Cardiac muscle cell (in vitro differentiated cells and primary cell): ENCODE data around the gene TBX5. TPM values are rescaled to one million over a fixed set of nuclear protein-coding genes. Genes with fewer than 3 reads are reported as not detected.

Experiments used
- DNase-seq, 2 donors: peaks; one replicate each; pipeline versions ENCODE4 v3.0.0 to v3.0.0-alpha.2; 2010 to 2017; ENCODE audit warnings: low read depth in 1 of 2, low spot score in 1 of 2
- H3K27ac ChIP-seq: fragments of 200-600 bp; sonication (generic); 2 replicates; pipeline ENCODE4 v1.5.1; 2016
- H3K27me3 ChIP-seq: fragments of 200-600 bp; sonication (generic); 2 replicates; pipeline ENCODE4 v1.6.0; 2016; ENCODE audit warnings: control low read depth
- H3K36me3 ChIP-seq: fragments of 200-600 bp; sonication (generic); 2 replicates; pipeline ENCODE4 v1.5.1; 2016; ENCODE audit warnings: control low read depth
- H3K4me1 ChIP-seq: fragments of 200-600 bp; sonication (generic); 2 replicates; pipeline ENCODE4 v1.8.1; 2017; ENCODE audit warnings: low read depth, mild to moderate bottlenecking, mixed run types
- H3K4me3 ChIP-seq: fragments of 200-600 bp; sonication (generic); 2 replicates; pipeline ENCODE4 v1.5.1; 2016; ENCODE audit warnings: mild to moderate bottlenecking
- H3K9me3 ChIP-seq: fragments of 200-600 bp; sonication (generic); 2 replicates; pipeline ENCODE4 v1.5.1; 2017; ENCODE audit warnings: low read depth, mild to moderate bottlenecking, control low read depth
- polyA plus RNA-seq: library from polyadenylated mRNA; unstranded; fragments of >200 nt; fragmentation: Nextera tagmentation; extraction: Ambion mirVana; gene quantifications from 2 replicates; pipeline ENCODE4 v1.2.1, GENCODE V29; 2016
- total RNA-seq: library from RNA; depleted of rRNA; stranded (reverse); fragments of >200 nt; gene quantifications from 2 replicates; pipeline ENCODE4 v1.2.3, GENCODE V29; 2016
- TF ChIP-seq, protein P1 (sequence below): IDR thresholded peaks from 2 replicates; pipeline ENCODE4 v1.5.1; 2012; ENCODE audit warnings: low read depth, mild to moderate bottlenecking, low read length

Gene TBX5
- total RNA-seq (108 and 109 TPM in 2 replicates), polyA plus RNA-seq (83.3 and 110 TPM in 2 replicates)

DNA sequence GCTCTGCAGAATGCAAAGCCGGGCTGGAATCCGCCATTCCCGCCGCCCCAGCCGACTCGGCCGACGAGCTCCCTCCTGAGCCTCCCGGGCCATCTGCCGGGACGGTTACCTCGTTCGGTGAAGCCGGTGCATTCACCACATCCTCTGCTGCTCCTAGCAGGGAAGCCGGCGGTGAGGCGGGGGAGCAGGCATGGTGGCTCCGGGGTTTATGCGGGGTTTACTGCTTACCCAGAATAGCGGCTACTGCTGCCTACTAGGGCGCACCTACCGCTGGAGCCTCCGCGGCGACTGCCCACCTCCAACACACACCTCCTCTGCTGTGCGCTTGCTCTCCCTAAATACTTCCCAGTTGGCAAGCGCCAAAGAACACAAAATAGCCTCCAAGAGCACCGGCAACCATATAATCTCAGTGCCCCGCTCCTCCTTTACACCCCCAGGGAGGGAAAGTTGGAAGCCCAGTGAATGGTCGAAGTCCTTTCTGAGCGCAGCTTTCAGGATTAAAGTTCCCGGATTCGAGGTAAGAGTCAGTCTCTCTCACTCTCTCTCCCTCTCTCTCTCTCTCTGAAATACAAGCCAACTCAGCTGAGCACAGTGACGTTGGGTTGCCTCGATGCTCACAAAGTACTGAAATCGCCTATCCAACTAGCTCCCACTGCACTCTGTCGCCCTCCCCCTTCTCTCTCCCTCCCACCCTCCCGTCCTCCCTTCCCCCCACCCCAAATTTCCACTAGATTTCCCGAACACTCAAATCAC is at the start of gene TBX5:
Gene TBX5, minus strand, starts transcription at position 626 of the 753 bp plus-strand sequence. CDS start 2,246 bp downstream, outside the sequence.
- peaks cover 74% of the 10 kb centered on the region for H3K27me3 ChIP-seq
- TF ChIP-seq, protein P1, sequence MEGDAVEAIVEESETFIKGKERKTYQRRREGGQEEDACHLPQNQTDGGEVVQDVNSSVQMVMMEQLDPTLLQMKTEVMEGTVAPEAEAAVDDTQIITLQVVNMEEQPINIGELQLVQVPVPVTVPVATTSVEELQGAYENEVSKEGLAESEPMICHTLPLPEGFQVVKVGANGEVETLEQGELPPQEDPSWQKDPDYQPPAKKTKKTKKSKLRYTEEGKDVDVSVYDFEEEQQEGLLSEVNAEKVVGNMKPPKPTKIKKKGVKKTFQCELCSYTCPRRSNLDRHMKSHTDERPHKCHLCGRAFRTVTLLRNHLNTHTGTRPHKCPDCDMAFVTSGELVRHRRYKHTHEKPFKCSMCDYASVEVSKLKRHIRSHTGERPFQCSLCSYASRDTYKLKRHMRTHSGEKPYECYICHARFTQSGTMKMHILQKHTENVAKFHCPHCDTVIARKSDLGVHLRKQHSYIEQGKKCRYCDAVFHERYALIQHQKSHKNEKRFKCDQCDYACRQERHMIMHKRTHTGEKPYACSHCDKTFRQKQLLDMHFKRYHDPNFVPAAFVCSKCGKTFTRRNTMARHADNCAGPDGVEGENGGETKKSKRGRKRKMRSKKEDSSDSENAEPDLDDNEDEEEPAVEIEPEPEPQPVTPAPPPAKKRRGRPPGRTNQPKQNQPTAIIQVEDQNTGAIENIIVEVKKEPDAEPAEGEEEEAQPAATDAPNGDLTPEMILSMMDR: no peak
- peak within 1 kb of the TSS; percentile 93 for H3K27ac ChIP-seq
- H3K4me3 ChIP-seq: peak within 1 kb of the TSS; percentile 97
- DNase-seq: peak; percentile 75 to 77
- H3K9me3 ChIP-seq: no peaks in the 10 kb centered on the region
- no peaks in the 10 kb centered on the region for H3K36me3 ChIP-seq
- peaks cover 39% of the 10 kb centered on the region for H3K4me1 ChIP-seq

DNA sequence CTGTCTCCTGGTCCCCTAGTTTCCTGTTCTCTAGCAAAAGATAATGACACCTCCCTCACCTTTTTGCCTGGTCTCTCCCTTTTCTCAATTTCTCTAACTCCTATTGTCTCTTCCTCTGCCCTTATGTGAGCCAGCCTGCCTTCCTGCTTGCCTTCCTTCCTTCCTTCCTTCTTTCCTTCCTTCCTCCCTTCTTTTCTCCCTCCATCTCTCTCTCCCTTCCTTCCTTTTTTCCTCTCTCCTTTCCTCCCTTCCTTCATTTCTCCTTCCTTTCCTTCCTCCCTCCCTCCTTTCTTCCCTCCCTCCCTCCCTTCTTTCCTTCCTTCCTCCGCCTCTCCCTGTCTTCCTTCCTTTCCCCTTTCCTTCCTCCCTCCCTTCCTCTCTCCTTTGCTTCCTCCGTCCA is 45.7 kb upstream of the TBX5 start:
- Histone ChIP-seq H3K4me1 (peaks cover 28% of the 10 kb centered on the region), H3K27ac (no peak overlapping the region), H3K9me3 (no peaks in the 10 kb centered on the region), H3K36me3 (no peaks in the 10 kb centered on the region), H3K4me3 (no peak overlapping the region), H3K27me3 (peaks cover 89% of the 10 kb centered on the region)
- no peak for DNase-seq
- TF ChIP-seq, protein P1: no peak

DNA sequence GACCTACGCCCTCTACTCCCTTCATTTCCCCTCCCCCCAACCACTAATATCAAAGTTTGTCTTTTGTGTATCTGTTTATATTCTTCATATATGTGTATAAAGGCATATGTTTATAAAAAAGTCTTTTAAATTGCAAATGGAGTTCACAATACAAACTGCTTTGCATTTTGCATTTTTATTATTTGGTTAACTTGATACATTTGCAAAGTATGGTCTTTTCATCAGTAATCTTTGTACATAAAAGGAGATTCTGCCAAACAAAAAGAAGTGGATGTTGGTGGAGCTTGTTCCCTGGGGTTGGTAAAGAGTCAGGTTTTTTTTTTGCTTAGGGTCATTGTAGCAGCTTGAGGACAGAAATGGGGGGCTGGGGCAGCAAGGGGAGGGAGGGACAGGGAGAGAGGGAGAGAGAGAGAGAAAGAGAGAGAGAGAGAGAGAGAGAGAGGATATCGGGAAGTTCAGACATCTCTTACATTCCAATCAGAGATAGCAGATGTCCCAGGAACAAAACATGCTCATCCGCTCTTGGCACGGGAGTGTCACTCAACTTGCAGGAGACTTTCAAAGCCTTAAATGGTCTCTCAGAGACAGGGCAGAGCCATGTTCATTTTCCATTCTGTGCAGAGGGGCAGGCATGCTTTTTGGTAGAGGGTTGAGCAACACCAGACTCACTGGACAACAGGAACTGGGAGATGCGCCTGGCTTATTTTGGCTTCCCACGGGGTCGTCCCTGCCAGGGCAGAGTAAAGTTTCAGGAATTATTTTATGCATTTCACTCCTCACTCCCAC is 44.8 kb upstream of the TBX5 start:
- H3K27me3 ChIP-seq: peaks cover 91% of the 10 kb centered on the region
- H3K27ac ChIP-seq: no peak overlapping the region
- TF ChIP-seq, protein P1: no peak
- peaks cover 28% of the 10 kb centered on the region for H3K4me1 ChIP-seq
- no peak overlapping the region for H3K4me3 ChIP-seq
- no peaks in the 10 kb centered on the region for H3K36me3 ChIP-seq
- DNase-seq: no peak
- no peaks in the 10 kb centered on the region for H3K9me3 ChIP-seq

DNA sequence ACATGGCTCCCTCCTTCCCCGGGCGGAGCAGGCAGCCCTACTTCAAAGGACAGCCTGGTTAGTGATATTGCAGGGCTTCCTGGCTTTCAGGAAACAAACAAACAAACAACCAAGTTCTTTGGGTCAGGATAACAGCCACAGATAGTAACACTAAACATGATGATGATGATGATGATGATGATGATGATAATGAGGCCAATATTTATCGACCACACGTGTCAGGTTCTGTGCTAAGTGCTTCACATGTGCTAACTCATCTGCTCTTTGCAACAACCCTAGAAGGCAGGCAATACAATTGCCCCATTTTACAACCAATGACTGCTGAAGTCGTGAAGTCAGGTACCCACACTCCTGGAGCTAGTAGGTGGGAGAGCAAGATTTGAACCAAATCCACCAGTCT is 44.1 kb upstream of the TBX5 start:
- TF ChIP-seq, protein P1: no peak

DNA sequence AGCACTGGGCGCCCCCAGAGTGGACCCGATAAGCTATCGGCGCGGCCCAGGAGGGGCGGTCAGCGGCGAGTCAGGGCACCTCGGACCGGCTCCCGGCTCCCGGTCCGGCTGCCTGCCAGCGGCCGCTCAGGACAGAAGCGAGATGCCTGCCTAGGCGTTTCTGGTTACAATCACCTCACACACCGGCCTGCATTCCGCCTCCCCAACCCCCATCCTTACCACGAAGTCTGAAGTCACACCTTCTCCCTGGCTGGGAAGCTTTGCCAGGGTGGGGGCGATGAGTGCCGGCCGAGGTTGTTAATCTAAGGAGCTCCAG is 42.6 kb upstream of the TBX5 start:
- DNase-seq: peak in 1 of 2 donors; percentile 86

More for the DNA sequence above, 44.1 kb upstream of the TBX5 start:
- H3K27ac ChIP-seq: no peak overlapping the region
- DNase-seq: no peak
- no peaks in the 10 kb centered on the region for H3K36me3 ChIP-seq
- peaks cover 94% of the 10 kb centered on the region for H3K27me3 ChIP-seq
- no peaks in the 10 kb centered on the region for H3K9me3 ChIP-seq
- no peak overlapping the region for H3K4me3 ChIP-seq
- peaks cover 28% of the 10 kb centered on the region for H3K4me1 ChIP-seq

More for the DNA sequence above, 42.6 kb upstream of the TBX5 start:
- TF ChIP-seq, protein P1: no peak
- peak overlapping the region; percentile 54 for H3K27ac ChIP-seq
- no peaks in the 10 kb centered on the region for H3K9me3 ChIP-seq
- H3K27me3 ChIP-seq: peaks cover 96% of the 10 kb centered on the region
- H3K4me1 ChIP-seq: peaks cover 28% of the 10 kb centered on the region
- no peaks in the 10 kb centered on the region for H3K36me3 ChIP-seq
- H3K4me3 ChIP-seq: peak overlapping the region; percentile 6
